Measurements from ENCODE around the gene FHIP2A. TPM values are rescaled to one million over a fixed set of nuclear protein-coding genes. Genes with fewer than 3 reads are reported as not detected.

The FHIP2A gene
- total RNA-seq, 1 experiment from 2014 or later = 32.6 TPM

DNA sequence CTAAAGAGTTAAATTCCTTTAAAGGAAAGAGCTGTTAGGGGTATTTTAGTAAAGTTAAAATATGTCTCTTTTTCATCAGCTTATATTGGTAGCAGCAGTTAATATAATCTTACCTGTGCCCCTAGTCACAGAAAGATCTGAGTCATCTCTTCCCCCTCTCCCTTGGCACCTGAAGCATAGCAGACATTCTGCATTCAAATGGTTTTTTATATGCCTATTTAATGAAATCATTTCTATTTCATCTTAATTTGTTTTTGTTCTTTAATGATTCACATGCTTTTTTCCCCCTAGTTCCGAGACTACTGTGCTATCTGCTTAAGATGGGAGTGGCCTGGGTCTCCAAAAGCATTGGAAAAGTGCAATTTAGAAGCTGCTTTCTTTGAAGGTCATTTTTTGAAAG lies 33.3 kb downstream of the FHIP2A start:
- no TSS peak for BruUV-seq (replicated peaks)
- in situ Hi-C loops (cut with HindIII; ENCODE audit: low pct_unique_long_range_greater_than_20kb, low sequenced_read_pairs) (no loop called here), intact Hi-C loops (cut with micrococcal nuclease; ENCODE audit: unreplicated experiment) (no loop called here)
- POLR2A ChIA-PET = no interaction called here
- no peak for DNase-seq (ENCODE audit: low read depth, low spot score)
- no peaks in the 10 kb centered on the region for H3K9me3 ChIP-seq (ENCODE audit: control insufficient read depth, insufficient read depth, low read depth, low read length)
- no peaks in the 10 kb centered on the region for H3K27me3 ChIP-seq (ENCODE audit: control insufficient read depth, insufficient read depth, low read length)
- CTCF ChIA-PET = no interaction called here
- H3K36me3 ChIP-seq (ENCODE audit: control insufficient read depth, insufficient read depth, low read length) = peaks cover 32% of the 10 kb centered on the region
- TF ChIP-seq SIN3A (IDR thresholded peaks at IDR 0.05; ENCODE audit: borderline replicate concordance, insufficient read depth, low read depth, low read length) (no peak), TCF7L2 (IDR thresholded peaks at IDR 0.05; ENCODE audit: low read depth, low read length) (no peak), POLR2AphosphoS5 (IDR thresholded peaks at IDR 0.05; ENCODE audit: low read depth, low read length) (no peak)
- TF ChIP-seq, protein P1, sequence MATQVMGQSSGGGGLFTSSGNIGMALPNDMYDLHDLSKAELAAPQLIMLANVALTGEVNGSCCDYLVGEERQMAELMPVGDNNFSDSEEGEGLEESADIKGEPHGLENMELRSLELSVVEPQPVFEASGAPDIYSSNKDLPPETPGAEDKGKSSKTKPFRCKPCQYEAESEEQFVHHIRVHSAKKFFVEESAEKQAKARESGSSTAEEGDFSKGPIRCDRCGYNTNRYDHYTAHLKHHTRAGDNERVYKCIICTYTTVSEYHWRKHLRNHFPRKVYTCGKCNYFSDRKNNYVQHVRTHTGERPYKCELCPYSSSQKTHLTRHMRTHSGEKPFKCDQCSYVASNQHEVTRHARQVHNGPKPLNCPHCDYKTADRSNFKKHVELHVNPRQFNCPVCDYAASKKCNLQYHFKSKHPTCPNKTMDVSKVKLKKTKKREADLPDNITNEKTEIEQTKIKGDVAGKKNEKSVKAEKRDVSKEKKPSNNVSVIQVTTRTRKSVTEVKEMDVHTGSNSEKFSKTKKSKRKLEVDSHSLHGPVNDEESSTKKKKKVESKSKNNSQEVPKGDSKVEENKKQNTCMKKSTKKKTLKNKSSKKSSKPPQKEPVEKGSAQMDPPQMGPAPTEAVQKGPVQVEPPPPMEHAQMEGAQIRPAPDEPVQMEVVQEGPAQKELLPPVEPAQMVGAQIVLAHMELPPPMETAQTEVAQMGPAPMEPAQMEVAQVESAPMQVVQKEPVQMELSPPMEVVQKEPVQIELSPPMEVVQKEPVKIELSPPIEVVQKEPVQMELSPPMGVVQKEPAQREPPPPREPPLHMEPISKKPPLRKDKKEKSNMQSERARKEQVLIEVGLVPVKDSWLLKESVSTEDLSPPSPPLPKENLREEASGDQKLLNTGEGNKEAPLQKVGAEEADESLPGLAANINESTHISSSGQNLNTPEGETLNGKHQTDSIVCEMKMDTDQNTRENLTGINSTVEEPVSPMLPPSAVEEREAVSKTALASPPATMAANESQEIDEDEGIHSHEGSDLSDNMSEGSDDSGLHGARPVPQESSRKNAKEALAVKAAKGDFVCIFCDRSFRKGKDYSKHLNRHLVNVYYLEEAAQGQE (IDR thresholded peaks at IDR 0.05; ENCODE audit: insufficient read depth in 1 of 2, low read depth in 2 of 2, low read length in 1 of 2) = no peak
- TF ChIP-seq, protein P2, sequence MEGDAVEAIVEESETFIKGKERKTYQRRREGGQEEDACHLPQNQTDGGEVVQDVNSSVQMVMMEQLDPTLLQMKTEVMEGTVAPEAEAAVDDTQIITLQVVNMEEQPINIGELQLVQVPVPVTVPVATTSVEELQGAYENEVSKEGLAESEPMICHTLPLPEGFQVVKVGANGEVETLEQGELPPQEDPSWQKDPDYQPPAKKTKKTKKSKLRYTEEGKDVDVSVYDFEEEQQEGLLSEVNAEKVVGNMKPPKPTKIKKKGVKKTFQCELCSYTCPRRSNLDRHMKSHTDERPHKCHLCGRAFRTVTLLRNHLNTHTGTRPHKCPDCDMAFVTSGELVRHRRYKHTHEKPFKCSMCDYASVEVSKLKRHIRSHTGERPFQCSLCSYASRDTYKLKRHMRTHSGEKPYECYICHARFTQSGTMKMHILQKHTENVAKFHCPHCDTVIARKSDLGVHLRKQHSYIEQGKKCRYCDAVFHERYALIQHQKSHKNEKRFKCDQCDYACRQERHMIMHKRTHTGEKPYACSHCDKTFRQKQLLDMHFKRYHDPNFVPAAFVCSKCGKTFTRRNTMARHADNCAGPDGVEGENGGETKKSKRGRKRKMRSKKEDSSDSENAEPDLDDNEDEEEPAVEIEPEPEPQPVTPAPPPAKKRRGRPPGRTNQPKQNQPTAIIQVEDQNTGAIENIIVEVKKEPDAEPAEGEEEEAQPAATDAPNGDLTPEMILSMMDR (IDR thresholded peaks at IDR 0.05) = no peak
- ATAC-seq = no peak
- H3K4me1 ChIP-seq (ENCODE audit: control insufficient read depth, insufficient read depth, low read length) = peaks cover 6% of the 10 kb centered on the region; the same call in 1 of the 2 replicates
- H3K27ac ChIP-seq (ENCODE audit: low read length) = no peak overlapping the region
- H3K4me3 ChIP-seq (ENCODE audit: low read depth in 2 of 2, low read length in 2 of 2) = no peak overlapping the region

DNA sequence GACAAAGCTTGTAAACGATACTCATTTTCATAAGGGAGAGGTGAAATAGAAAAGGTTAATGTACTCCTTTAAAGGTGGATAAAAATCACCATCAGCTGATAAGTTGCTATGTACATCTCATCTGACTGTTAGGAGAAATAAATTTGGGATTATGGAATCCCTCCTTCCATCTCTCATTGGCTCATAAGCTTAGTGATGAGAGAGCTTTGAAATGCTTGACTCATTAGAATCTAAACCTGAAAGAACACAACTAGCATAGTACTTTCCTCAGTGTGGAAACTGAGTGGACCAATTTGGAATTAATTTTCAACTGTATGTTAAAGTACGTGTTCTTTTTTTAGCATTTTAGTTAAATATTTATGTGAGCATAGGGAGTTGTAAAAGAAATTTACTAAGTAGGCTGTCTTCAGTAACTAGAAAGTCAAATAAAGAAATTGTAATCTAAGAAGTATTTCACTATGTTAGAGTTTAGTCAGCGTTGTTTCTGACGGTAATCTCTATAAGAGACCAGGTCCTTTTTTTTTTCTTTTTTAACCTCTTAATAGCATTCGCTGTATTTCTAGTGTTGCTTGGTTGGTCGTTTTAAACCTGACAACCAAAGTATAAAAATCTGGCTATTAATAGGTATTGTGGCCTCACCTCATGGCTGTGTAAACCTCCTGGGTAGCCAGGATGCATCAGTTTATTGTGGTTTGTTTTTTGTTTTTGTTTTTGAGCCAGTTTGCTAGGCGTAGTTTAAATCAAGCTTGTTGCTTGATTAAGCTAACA lies 34.4 kb downstream of the FHIP2A start:
- no TSS peak for BruUV-seq (replicated peaks)
- Histone ChIP-seq H3K9me3 (ENCODE audit: control insufficient read depth, insufficient read depth, low read depth, low read length) (no peaks in the 10 kb centered on the region), H3K4me1 (ENCODE audit: control insufficient read depth, insufficient read depth, low read length) (peaks cover 6% of the 10 kb centered on the region; the same call in 1 of the 2 replicates), H3K27ac (ENCODE audit: low read length) (no peak overlapping the region), H3K36me3 (ENCODE audit: control insufficient read depth, insufficient read depth, low read length) (peaks cover 37% of the 10 kb centered on the region), H3K27me3 (ENCODE audit: control insufficient read depth, insufficient read depth, low read length) (no peaks in the 10 kb centered on the region), H3K4me3 (ENCODE audit: low read depth in 2 of 2, low read length in 2 of 2) (no peak overlapping the region)
- ATAC-seq (peak; percentile 69), DNase-seq (ENCODE audit: low read depth, low spot score) (no peak)
- TF ChIP-seq TCF7L2 (IDR thresholded peaks at IDR 0.05; ENCODE audit: low read depth, low read length) = no peak
- TF ChIP-seq POLR2AphosphoS5 (IDR thresholded peaks at IDR 0.05; ENCODE audit: low read depth, low read length) = no peak
- TF ChIP-seq SIN3A (IDR thresholded peaks at IDR 0.05; ENCODE audit: borderline replicate concordance, insufficient read depth, low read depth, low read length) = no peak
- TF ChIP-seq, protein P1 (IDR thresholded peaks at IDR 0.05; ENCODE audit: insufficient read depth in 1 of 2, low read depth in 2 of 2, low read length in 1 of 2) = no peak
- TF ChIP-seq, protein P2 (IDR thresholded peaks at IDR 0.05) = no peak
- ChIA-PET POLR2A (no interaction called here), CTCF (no interaction called here)
- in situ Hi-C loops (cut with HindIII; ENCODE audit: low pct_unique_long_range_greater_than_20kb, low sequenced_read_pairs) (no loop called here), intact Hi-C loops (cut with micrococcal nuclease; ENCODE audit: unreplicated experiment) (no loop called here)
